Kidney epithelial cell (primary cell): Measurements from ENCODE around the gene SHB. TPM values are rescaled to one million over a fixed set of nuclear protein-coding genes. Genes with fewer than 3 reads are reported as not detected.

Experiments used
- DNase-seq: peaks from one replicate; pipeline ENCODE4 v3.0.0-alpha.2; 2010; ENCODE audit warnings: low read depth
- H3K27me3 ChIP-seq: 2 replicates; pipeline ENCODE4 v1.6.0; 2011; ENCODE audit warnings: low read length; ENCODE audit not compliant: control insufficient read depth, insufficient read depth
- H3K36me3 ChIP-seq: 2 replicates; pipeline ENCODE4 v1.5.1; 2011; ENCODE audit warnings: low read length; ENCODE audit not compliant: control insufficient read depth, insufficient read depth
- H3K4me3 ChIP-seq: 2 replicates; pipeline ENCODE4 v1.5.1; 2011; ENCODE audit warnings: low read depth, mild to moderate bottlenecking, control low read depth, low read length
- total RNA-seq: library from RNA; depleted of rRNA; stranded (reverse); fragments of >200 nt; gene quantifications from 2 replicates; pipeline ENCODE4 v1.2.3, GENCODE V29; 2015
- TF ChIP-seq, protein P1 (sequence below): IDR thresholded peaks from 2 replicates; pipeline ENCODE4 v1.5.1; 2011; ENCODE audit warnings: mild to moderate bottlenecking, moderate library complexity, low read length, control low read depth, inconsistent platforms; ENCODE audit not compliant: insufficient read depth, poor library complexity, severe bottlenecking

Gene SHB
- total RNA-seq, 1 donor from 2014 or later: 39.1 TPM

DNA sequence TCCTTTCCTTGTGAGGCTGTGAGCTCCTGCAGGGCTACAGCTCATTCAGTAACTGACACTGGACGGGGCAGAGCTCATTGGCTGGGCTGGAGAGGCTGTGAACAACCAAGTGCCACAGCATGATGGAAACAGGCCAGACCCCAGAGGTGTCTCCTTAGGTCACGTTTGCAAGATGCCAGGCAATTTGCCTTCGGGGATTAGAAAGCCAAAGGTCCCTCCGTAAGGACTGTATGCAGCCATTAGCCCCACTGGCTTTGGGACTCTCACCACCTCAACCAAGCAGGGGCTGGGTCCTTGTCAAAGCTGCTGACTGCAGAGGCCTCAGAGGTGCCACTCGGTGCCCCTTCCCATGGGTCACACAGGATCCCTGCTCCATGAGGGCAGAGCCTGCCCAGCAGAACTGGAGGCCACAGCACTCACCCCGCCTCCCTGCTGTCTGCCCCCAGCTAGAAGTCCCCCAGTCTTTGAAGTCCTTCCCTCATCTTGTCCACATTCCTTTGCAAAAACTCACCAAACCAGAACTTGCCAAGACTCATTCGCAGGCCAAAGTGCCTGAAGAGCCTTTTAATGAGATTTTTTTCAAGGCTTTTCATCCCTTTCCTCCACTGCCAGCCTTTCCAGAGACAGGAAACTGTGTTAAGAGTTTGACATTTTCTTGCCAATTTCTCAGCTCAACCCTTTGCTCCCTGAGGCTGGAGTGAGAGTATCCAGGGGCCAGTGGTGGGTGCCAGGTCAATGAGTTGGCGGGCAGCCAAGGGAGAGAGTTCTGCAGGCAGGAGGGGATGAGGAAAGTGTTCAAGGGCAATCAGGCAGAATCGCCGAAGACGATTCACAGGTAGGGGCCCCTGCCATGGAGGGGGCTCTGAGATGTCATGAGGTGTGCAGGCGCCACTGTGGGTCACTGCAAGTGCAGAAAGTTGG is 125.4 kb downstream of the SHB start:
- DNase-seq: peak; percentile 79
- Histone ChIP-seq H3K36me3 (peaks cover 9% of the 10 kb centered on the region), H3K4me3 (no peak overlapping the region), H3K27me3 (no peaks in the 10 kb centered on the region)
- TF ChIP-seq, protein P1, sequence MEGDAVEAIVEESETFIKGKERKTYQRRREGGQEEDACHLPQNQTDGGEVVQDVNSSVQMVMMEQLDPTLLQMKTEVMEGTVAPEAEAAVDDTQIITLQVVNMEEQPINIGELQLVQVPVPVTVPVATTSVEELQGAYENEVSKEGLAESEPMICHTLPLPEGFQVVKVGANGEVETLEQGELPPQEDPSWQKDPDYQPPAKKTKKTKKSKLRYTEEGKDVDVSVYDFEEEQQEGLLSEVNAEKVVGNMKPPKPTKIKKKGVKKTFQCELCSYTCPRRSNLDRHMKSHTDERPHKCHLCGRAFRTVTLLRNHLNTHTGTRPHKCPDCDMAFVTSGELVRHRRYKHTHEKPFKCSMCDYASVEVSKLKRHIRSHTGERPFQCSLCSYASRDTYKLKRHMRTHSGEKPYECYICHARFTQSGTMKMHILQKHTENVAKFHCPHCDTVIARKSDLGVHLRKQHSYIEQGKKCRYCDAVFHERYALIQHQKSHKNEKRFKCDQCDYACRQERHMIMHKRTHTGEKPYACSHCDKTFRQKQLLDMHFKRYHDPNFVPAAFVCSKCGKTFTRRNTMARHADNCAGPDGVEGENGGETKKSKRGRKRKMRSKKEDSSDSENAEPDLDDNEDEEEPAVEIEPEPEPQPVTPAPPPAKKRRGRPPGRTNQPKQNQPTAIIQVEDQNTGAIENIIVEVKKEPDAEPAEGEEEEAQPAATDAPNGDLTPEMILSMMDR: no peak

DNA sequence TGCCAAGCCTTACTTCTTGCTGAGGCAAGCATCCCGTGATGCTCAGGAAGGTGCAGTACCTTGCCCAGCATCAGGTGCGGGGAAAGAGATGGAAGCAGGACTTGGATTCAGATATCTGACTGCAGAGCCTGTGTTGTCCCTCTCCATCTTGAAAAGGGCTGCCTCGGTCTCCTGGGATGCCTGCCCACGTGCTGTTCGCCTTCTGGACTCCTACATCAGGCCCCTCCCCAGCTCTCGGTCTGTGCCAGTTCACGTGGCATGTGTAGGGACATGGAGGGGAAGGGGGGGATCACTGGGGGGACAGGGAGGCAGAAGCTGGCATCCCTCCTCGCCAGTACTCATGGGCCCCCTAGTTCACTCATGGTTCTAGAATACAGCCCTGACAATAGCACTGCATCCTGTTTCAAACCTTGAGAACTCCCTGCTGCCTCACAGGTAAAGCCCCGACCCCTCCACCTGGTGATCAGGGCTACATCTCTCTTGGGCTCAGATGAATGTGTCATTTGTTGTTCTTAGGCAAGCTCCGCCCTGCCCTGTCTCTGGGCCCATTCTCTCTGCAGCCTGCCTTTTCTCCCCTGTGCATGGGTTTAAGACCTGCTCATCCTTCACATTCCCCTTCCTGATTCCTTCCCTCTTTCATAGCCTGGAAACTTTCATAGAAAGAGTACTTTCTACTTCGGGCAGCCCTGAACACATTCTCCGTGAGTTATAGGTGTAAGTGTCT is 126.2 kb downstream of the SHB start:
- TF ChIP-seq, protein P1: no peak
- Histone ChIP-seq H3K4me3 (no peak overlapping the region), H3K27me3 (no peaks in the 10 kb centered on the region), H3K36me3 (peaks cover 6% of the 10 kb centered on the region)
- DNase-seq: no peak

DNA sequence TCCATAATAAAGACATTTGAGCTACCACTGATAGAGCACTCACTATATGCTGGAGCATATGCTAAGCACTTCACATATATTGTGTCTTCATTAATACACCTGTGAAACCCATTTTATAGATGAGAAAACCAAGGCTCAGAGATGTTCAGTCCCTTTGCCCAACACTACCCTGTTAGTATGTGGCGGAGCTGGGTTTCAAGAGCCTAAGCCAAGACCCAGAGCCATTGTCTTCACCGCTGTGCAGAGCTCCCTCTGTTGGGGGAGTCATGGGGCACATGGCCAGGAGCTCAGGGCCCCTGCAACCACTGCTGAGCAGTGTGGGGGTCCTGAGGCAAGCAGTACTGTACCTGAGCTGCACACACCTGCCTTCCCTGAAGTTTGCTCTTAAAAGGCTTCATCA is 127.8 kb downstream of the SHB start:
- peaks cover 2% of the 10 kb centered on the region for H3K36me3 ChIP-seq

DNA sequence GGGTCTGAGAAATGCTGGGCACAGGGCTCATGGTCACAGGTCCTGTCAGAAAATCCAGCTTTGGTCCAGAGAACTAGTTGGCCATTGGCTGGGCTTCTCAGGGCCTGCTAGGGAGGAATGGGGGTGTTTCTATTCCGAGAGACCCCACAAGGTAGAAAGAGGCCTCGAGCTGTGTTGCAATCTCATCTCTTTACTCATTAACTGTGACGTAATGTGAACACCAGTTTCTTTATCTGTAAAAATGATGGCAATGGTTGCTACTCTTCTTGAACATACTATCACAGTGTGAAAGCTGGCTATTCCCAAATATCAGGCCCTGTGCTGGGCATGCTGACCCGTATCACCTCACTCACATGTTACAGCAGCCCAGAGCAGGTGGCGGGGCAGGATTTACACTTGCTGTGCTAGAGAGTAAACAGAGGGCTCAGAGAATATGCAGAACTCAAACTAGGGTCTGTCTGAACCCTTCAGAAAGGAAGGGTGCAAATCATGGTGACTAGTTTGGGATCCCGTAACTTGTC is 129.4 kb downstream of the SHB start:
- DNase-seq: no peak
- H3K27me3 ChIP-seq: no peaks in the 10 kb centered on the region
- H3K36me3 ChIP-seq: no peaks in the 10 kb centered on the region
- TF ChIP-seq, protein P1: no peak
- no peak overlapping the region for H3K4me3 ChIP-seq

More for the DNA sequence above, 127.8 kb downstream of the SHB start:
- no peak overlapping the region for H3K4me3 ChIP-seq
- TF ChIP-seq, protein P1: no peak
- DNase-seq: no peak
- H3K27me3 ChIP-seq: no peaks in the 10 kb centered on the region

DNA sequence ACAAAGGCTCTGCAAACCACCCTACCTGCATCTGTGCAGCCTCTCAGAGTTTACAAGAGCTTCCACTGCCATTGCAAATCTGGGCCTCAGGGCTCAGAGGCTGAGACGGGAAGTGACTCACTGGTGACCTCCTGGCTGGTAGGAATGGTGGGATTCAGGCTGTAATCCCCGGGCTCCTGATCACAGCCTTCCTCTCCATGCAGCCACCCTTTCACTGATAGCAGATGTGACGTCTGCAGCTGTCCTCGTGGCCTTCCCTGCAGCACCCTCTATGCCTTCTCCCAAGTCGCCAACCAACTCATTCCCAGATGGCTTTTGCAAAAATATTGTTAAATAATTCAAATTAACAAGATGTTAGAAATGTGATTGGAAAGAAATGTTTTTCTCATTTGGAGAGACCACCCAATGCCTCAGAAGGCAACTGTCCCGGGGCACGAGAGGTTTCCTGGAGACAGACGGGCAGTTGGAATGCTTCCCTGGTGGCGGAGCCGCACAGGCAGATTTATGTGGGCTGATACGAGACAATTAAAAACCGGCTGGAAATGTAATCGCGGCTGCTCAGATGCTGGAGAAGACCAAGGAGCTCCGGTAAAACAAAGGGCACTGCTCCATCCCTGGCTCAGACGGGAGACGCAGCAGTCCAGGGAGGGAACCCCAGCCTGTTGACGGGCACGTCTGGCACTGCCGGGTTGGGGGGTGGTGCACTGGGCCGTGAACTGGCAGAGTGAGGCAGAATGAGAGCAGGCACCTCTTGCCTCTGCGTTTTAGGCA is 130.7 kb downstream of the SHB start:
- H3K36me3 ChIP-seq: no peaks in the 10 kb centered on the region
- DNase-seq: no peak
- no peak overlapping the region for H3K4me3 ChIP-seq
- H3K27me3 ChIP-seq: no peaks in the 10 kb centered on the region
- TF ChIP-seq, protein P1: no peak
